AG09319 (cell line): Measurements from ENCODE around the gene YAP1.

Source experiments
- DNase-seq: peaks from one replicate; pipeline ENCODE4 v3.0.0-alpha.2; 2010; ENCODE audit warnings: low read depth; ENCODE audit errors: extremely low read depth
- TF ChIP-seq, protein P1 (sequence below): IDR thresholded peaks from 2 replicates; pipeline ENCODE4 v1.5.1; 2011; ENCODE audit warnings: low read depth, mild to moderate bottlenecking, inconsistent platforms, low read length, moderate library complexity

The YAP1 gene

GRCh38 chr11:102177974-102178631 is 67.9 kb downstream of the YAP1 start:
- TF ChIP-seq, protein P1, sequence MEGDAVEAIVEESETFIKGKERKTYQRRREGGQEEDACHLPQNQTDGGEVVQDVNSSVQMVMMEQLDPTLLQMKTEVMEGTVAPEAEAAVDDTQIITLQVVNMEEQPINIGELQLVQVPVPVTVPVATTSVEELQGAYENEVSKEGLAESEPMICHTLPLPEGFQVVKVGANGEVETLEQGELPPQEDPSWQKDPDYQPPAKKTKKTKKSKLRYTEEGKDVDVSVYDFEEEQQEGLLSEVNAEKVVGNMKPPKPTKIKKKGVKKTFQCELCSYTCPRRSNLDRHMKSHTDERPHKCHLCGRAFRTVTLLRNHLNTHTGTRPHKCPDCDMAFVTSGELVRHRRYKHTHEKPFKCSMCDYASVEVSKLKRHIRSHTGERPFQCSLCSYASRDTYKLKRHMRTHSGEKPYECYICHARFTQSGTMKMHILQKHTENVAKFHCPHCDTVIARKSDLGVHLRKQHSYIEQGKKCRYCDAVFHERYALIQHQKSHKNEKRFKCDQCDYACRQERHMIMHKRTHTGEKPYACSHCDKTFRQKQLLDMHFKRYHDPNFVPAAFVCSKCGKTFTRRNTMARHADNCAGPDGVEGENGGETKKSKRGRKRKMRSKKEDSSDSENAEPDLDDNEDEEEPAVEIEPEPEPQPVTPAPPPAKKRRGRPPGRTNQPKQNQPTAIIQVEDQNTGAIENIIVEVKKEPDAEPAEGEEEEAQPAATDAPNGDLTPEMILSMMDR, result no peak
- peak; percentile 71 for DNase-seq

GRCh38 chr11:102179371-102179770 is 69.1 kb downstream of the YAP1 start:
- DNase-seq, result no peak
- TF ChIP-seq, protein P1, result no peak

- no peak for DNase-seq
- TF ChIP-seq, protein P1, result no peak
Measured at GRCh38 chr11:102184269-102184987, 74.2 kb downstream of the YAP1 start.

- TF ChIP-seq, protein P1, result no peak
- no peak for DNase-seq
Measured at GRCh38 chr11:102186551-102187191, 76.4 kb downstream of the YAP1 start.

DNA sequence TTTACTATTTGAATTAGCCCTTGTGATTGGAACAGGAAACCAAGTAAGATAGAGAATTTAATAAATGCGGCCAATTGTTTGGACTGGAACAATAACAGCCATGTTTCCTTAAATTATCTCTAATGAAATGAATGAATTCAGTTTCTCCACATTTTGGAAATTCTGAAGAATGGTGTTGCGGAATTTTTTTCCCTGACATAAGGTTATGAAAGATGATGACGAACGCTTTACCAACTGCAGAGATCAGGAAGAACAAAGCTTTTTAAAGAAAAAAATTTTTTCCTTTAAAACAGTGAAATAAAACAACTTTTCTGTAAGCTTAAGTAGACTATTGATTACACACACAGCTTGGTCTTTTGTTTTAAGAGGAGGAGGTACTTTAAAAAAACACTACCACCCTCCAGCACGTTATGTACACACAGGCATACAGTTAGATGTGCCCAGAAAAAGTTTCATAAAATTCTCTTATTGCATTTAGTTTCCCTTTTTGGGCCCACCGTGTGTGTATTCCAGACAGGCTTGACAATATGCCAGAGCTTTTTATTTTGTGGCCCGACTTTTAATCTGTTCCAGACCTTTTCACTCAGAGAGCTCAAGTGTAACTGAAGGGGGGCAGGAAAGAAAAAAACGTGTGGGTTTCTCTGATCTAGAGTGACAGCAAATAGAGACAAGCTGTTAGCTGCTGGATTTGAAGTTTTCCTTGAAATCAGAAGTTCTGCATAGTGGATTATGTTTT is 77.3 kb downstream of the YAP1 start:
- TF ChIP-seq, protein P1, result no peak
- no peak for DNase-seq

DNA sequence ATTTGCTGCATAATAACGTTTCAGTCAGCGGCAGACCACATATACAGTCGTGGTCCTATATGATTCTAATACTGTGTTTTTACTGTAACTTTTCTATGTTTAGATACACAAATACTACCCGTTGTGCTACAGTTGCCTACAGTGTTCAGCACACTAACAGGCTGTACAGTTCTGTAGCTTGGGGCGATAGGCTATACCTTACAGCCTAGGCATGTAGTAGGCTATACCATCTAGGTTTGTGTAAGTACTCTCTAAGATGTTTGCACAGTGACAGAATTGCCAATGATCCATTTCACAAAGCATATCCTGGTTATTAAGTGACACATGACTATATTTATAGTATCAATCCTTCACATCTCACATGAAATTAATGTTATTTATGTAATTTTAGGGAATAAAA is 78.2 kb downstream of the YAP1 start:
- DNase-seq, result no peak
- TF ChIP-seq, protein P1, result no peak
